ENCODE data around the gene C20orf144. TPM values are rescaled to one million over a fixed set of nuclear protein-coding genes. Genes with fewer than 3 reads are reported as not detected.

C20orf144 gene
- polyA plus RNA-seq, 2 of the 4 experiments (the other 2 are of a cell fraction), result 0.10 to 0.12 TPM

DNA sequence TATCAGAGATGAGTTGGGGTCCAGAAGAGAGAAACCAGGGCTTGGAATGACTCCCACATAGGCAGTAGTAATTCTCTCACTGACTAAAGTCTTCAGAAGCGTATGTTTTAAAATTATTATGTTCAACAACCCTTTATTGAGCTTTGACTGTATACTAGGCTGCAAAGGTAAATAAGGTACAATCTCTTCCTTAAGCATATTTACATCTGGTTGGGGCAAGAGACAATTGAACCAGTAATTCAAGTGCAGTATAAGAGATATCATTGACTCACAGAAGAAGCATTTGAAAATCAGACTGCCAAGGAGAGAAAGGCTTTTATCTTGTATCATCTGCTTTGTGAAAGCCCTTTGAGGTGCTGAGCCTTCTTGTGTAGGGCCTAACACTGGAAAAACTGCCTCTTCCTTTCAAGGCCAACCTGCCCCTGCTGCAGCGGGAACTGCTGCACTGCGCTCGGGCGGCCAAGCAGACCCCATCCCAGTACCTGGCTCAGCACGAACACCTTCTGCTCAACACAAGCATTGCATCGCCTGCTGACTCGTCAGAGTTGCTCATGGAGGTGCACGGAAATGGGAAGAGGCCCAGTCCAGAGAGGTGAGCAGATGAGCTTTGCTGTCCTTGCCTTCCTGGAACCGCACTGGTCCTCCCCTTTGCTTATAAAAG lies 39.3 kb upstream of the C20orf144 start:
- H3K4me2 ChIP-seq, result no peak overlapping the region
- ChIA-PET CTCF (interaction anchor here (1.2 to 1.5 kb wide), 2 partner anchors 17 to 165 kb away, joined by 3 read pairs; no protein-coding TSS in a partner anchor), POLR2A (no interaction called here)
- no peak for DNase-seq (ENCODE audit: low read depth in 1 of 2, low spot score in 1 of 2)
- WGBS (ENCODE audit: missing lambda C conversion rate), result 88% methylated on average over 10 of the region's 10 CpGs
- H3K9me3 ChIP-seq, result no peaks in the 10 kb centered on the region
- no peak for TF ChIP-seq FOSL2 (IDR thresholded peaks at IDR 0.05)
- no peak for TF ChIP-seq FOSL2 (CRISPR knock-in tag; IDR thresholded peaks at IDR 0.05)
- TF ChIP-seq SREBF2 (IDR thresholded peaks at IDR 0.05), result no peak
- no peak for TF ChIP-seq GATA3 (IDR thresholded peaks at IDR 0.05; ENCODE audit: borderline replicate concordance)
- no peak for TF ChIP-seq MAZ (IDR thresholded peaks at IDR 0.05; ENCODE audit: borderline replicate concordance, low read depth, low read length)
- TF ChIP-seq HMGXB4 (CRISPR knock-in tag; IDR thresholded peaks at IDR 0.05; ENCODE audit: borderline replicate concordance), result no peak
- no peak for TF ChIP-seq FOXS1 (CRISPR knock-in tag; IDR thresholded peaks at IDR 0.05)
- no peak for TF ChIP-seq RAD21 (conservative IDR thresholded peaks at IDR 0.05 in 1 of 2, IDR thresholded peaks at IDR 0.05 in 1 of 2)
- TF ChIP-seq HEYL (CRISPR knock-in tag; IDR thresholded peaks at IDR 0.05), result no peak
- TF ChIP-seq RCOR1 (IDR thresholded peaks at IDR 0.05; ENCODE audit: low read depth, low read length), result no peak
- TF ChIP-seq HOXB13 (CRISPR knock-in tag; IDR thresholded peaks at IDR 0.05; ENCODE audit: low read depth), result no peak
- TF ChIP-seq MYC (IDR thresholded peaks at IDR 0.05; ENCODE audit: borderline replicate concordance, low read length), result no peak
- TF ChIP-seq, protein P1, sequence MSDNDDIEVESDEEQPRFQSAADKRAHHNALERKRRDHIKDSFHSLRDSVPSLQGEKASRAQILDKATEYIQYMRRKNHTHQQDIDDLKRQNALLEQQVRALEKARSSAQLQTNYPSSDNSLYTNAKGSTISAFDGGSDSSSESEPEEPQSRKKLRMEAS (IDR thresholded peaks at IDR 0.05), result no peak
- TF ChIP-seq, protein P2, sequence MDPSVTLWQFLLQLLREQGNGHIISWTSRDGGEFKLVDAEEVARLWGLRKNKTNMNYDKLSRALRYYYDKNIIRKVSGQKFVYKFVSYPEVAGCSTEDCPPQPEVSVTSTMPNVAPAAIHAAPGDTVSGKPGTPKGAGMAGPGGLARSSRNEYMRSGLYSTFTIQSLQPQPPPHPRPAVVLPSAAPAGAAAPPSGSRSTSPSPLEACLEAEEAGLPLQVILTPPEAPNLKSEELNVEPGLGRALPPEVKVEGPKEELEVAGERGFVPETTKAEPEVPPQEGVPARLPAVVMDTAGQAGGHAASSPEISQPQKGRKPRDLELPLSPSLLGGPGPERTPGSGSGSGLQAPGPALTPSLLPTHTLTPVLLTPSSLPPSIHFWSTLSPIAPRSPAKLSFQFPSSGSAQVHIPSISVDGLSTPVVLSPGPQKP (IDR thresholded peaks at IDR 0.05; ENCODE audit: low read depth, low read length), result no peak
- no peak for TF ChIP-seq NR3C1 (IDR thresholded peaks at IDR 0.05)
- no peak for TF ChIP-seq CEBPB (IDR thresholded peaks at IDR 0.05)
- TF ChIP-seq EP300 (IDR thresholded peaks at IDR 0.05), result no peak
- TF ChIP-seq HOXA7 (CRISPR knock-in tag; IDR thresholded peaks at IDR 0.05), result no peak
- TF ChIP-seq BHLHE40 (IDR thresholded peaks at IDR 0.05; ENCODE audit: low read depth, low read length), result no peak
- no peak for ATAC-seq
- H3K27ac ChIP-seq, result no peak overlapping the region
- no peak for FAIRE-seq
- H3K4me1 ChIP-seq, result no peaks in the 10 kb centered on the region
- no peak overlapping the region for H3K4me3 ChIP-seq

DNA sequence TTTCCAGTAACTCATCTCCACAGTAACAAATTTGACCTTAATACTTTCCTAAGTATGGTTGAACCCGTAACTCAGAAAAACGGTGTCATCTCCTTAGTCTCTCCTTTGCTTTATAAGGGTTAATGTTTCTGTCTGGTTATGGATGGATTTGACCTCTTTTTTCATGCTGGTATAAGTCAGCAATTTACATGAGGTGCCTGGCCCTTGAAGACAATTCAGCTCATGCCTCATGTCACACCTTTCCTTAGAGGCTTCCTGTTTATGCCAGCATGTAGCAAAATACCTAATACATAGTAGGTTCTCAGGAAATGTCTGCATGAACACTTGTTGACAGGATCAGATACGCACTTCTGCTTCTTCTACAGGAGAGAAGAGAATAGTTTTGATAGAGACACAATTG lies 37.7 kb upstream of the C20orf144 start:
- Histone ChIP-seq H3K27ac (no peak overlapping the region), H3K4me1 (no peaks in the 10 kb centered on the region), H3K9me3 (no peaks in the 10 kb centered on the region), H3K4me2 (no peak overlapping the region), H3K4me3 (no peak overlapping the region)
- no peak for TF ChIP-seq ZNF302 (CRISPR knock-in tag; IDR thresholded peaks at IDR 0.05)
- ChIA-PET POLR2A (no interaction called here), CTCF (interaction anchor here (1.4 kb wide), 1 partner anchor 29 kb away, joined by 4 read pairs; no protein-coding TSS in a partner anchor)
- no peak for ATAC-seq
- no peak for FAIRE-seq
- no peak for DNase-seq (ENCODE audit: low read depth in 1 of 2, low spot score in 1 of 2)
- 87% methylated on average over 3 of the region's 3 CpGs for WGBS (ENCODE audit: missing lambda C conversion rate)

- H3K4me1 ChIP-seq, result no peaks in the 10 kb centered on the region
- FAIRE-seq (no peak), DNase-seq (ENCODE audit: low read depth in 1 of 2, low spot score in 1 of 2) (no peak), ATAC-seq (no peak)
- ChIA-PET CTCF (interaction anchor here (0.7 to 1.4 kb wide), 2 partner anchors 52 to 124 kb away, joined by 3 read pairs; no protein-coding TSS in a partner anchor), POLR2A (no interaction called here)
- no peaks in the 10 kb centered on the region for H3K9me3 ChIP-seq
- H3K4me3 ChIP-seq, result no peak overlapping the region
- WGBS (ENCODE audit: missing lambda C conversion rate), result 84% methylated on average over 4 of the region's 4 CpGs
- H3K4me2 ChIP-seq, result no peak overlapping the region
- no peak overlapping the region for H3K27ac ChIP-seq
- TF ChIP-seq TP53 (CRISPR knock-in tag; IDR thresholded peaks at IDR 0.05) (no peak), MAFK (IDR thresholded peaks at IDR 0.05; ENCODE audit: partially characterized antibody) (no peak), EP300 (IDR thresholded peaks at IDR 0.05) (no peak), CBX8 (IDR thresholded peaks at IDR 0.05) (no peak), HDAC2 (IDR thresholded peaks at IDR 0.05) (no peak), KDM5A (IDR thresholded peaks at IDR 0.05) (no peak), CEBPB (IDR thresholded peaks at IDR 0.05) (no peak), ZSCAN20 (CRISPR knock-in tag; IDR thresholded peaks at IDR 0.05) (no peak), FOSB (CRISPR knock-in tag; IDR thresholded peaks at IDR 0.05) (no peak), HOXB13 (CRISPR knock-in tag; IDR thresholded peaks at IDR 0.05; ENCODE audit: low read depth) (no peak)
- TF ChIP-seq, protein P3, sequence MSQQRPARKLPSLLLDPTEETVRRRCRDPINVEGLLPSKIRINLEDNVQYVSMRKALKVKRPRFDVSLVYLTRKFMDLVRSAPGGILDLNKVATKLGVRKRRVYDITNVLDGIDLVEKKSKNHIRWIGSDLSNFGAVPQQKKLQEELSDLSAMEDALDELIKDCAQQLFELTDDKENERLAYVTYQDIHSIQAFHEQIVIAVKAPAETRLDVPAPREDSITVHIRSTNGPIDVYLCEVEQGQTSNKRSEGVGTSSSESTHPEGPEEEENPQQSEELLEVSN (IDR thresholded peaks at IDR 0.05; ENCODE audit: borderline replicate concordance, low read depth), result no peak
- TF ChIP-seq, protein P4, sequence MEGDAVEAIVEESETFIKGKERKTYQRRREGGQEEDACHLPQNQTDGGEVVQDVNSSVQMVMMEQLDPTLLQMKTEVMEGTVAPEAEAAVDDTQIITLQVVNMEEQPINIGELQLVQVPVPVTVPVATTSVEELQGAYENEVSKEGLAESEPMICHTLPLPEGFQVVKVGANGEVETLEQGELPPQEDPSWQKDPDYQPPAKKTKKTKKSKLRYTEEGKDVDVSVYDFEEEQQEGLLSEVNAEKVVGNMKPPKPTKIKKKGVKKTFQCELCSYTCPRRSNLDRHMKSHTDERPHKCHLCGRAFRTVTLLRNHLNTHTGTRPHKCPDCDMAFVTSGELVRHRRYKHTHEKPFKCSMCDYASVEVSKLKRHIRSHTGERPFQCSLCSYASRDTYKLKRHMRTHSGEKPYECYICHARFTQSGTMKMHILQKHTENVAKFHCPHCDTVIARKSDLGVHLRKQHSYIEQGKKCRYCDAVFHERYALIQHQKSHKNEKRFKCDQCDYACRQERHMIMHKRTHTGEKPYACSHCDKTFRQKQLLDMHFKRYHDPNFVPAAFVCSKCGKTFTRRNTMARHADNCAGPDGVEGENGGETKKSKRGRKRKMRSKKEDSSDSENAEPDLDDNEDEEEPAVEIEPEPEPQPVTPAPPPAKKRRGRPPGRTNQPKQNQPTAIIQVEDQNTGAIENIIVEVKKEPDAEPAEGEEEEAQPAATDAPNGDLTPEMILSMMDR (IDR thresholded peaks at IDR 0.05), result no peak
- TF ChIP-seq, protein P2 (IDR thresholded peaks at IDR 0.05; ENCODE audit: low read depth, low read length), result no peak
Observed at GRCh38 chr20:33626190-33626589, 35.9 kb upstream of the C20orf144 start.

All from A549 (cell line).